HG03575 (cell line): ENCODE data around the gene CFAP126.
A peak's percentile ranks its signal among the peaks of the same experiment; 100 is the strongest.
"Not testable (repeated sequence)": the region's sequence is repeated elsewhere in the genome, so short reads cannot be mapped to it uniquely, and the experiment has no call there.

Source experiments
- ATAC-seq: cut with Tn5 transposase; IDR thresholded peaks from one replicate; pipeline ENCODE4 v1.9.1; 2021; ENCODE audit not compliant: unreplicated experiment, insufficient number of reproducible peaks, low FRiP score; ENCODE audit errors: extremely low read depth

The CFAP126 gene

DNA sequence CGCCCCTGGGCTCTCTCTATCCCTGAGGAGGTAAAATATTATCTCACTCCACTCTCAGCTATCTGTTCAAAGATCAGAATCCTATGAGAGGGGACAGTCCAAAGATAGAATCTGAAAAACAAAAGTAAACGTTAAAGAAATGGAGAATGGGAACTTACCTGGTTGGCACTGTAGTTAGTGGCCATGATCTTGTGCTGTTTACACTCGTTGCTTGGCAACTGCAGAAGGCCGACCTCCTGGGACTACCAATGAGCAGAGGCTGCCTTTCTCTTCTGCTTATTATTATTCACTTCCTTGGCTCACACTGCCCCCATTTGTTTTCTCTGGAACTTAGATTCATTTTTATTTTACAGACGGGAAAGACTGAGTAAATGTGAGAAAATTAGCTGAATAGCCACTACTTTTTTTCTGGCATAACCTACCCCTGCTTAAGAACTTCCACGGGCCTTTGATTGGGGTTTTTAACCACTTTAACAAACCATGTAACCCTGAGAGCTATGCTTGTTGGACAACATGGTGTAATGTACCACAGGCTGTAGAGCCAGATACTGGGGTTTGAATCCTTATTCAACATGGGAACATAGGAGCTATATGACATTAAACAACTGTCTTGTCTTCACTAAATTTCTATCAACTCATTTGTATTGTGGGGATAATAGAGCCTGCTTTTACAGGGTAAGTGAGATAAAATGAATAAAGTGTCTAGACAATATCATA, at the start of gene CFAP126:
TSS of gene CFAP126 (minus strand) at position 193 of the 717 bp plus-strand sequence. CDS start at position 185, 8 bp downstream.
- no peak for ATAC-seq

DNA sequence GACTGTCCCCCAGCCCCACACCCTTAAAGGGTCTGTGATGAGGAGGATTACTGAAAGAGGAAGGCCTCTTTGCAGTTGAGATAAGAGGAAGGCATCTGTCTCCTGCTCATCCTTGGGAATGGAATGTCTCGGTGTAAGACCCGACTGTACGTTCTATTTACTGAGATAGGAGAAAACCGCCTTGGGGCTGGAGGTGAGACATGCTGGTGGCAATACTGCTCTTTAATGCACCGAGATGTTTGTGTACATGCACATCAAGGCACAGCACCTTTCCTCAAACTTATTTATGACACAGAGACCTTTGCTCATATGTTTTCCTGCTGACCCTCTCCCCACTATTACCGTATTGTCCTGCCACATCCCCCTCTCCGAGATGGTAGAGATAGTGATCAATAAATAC, 45.4 kb upstream of the CFAP126 start:
- not testable (repeated sequence) for ATAC-seq

- ATAC-seq = not testable (repeated sequence)
Observed at GRCh38 chr1:161410636-161410970, 42.9 kb upstream of the CFAP126 start.

- ATAC-seq = peak; percentile 71
Observed at GRCh38 chr1:161409848-161410635, 42.4 kb upstream of the CFAP126 start.

DNA sequence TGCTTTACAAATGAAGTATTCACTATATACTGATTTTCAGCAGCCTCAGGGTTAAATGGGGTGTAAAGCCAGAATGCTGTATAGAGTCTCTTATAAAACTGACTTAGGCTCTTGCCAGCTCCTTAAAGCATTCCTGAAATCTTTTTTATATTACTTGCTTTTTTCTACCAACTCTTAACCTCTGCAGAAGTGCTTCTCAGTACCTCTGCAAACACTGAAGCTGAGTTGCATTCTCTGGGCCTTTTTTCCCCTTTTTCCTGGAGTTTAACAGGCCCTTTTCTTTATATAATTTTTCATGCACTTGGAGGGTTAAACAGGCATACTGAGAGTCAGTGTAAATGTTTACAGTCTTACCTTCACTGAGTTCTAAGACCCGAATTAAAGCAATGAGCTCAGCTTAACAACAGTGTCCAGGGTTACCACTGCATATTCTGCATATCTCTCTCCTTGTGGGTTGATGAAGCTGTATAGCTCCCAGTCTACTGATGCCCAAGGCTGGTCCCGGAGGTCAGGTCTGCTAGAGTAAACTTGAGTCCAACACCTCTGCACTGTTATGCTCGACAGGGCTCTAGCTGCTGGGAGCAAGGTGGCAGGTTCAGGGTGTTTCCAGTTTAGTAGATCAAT, 40.9 kb upstream of the CFAP126 start:
- ATAC-seq = no peak

DNA sequence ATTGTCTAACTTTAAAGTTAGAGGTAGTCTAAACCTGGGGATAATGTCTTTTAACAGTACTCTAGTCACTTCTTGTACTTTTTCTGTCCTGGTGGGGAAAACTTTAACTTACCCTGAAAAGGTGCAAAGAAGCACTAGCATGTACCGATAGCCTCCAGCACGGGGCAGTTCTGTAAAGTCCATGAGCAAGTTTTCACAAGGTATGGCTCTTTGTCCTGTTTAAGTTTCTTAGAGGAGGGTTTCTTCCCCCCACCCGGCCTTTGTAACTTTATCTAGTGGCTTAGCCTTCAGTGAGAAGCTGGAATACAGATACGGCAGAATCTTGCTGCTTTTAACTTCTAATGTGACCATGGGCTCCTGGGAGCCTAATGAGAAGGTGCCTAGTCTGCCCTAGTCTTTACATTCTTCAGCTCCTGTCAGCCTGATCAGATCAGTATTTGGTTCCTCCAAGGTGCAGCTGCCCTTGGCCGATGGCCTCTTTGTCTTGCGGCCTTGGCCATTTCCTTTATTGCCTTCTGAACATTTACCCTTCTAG, 39.8 kb upstream of the CFAP126 start:
- no peak for ATAC-seq

DNA sequence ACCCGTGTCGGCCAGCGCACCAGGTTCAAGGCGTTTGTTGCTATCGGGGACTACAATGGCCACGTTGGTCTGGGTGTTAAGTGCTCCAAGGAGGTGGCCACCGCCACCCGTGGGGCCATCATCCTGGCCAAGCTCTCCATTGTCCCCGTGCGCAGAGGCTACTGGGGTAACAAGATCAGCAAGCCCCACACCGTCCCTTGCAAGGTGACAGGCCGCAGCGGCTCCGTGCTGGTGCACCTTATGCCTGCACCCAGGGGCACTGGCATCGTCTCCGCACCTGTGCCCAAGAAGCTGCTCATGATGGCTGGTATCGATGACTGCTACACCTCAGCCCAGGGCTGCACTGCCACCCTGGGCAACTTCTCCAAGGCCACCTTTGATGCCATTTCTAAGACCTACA, 38.9 kb upstream of the CFAP126 start:
- not testable (repeated sequence) for ATAC-seq

- no peak for ATAC-seq
Observed at GRCh38 chr1:161404051-161404597, 36.4 kb upstream of the CFAP126 start.

DNA sequence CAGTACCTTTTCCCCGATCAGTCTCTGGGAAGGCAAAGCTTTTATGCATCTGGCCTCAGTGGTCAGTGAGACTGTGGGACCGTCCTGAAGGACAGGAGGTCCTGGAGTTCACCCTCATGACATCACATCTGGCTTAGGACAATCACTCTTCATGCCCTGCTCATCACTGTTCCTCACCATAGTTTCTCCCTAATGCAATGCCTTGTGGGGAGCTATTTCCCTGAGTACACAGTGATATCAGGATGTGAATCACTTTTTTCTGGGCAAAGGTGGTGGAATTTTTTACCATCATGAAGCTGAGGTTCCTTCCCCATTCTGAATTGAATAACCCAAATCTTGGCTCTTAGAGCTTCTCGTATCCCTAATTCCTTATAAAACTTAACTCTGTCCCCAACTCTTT, 34.8 kb upstream of the CFAP126 start:
- ATAC-seq = no peak

- no peak for ATAC-seq
Observed at GRCh38 chr1:161399257-161399998, 31.8 kb upstream of the CFAP126 start.

GRCh38 chr1:161398900-161399256, 31.2 kb upstream of the CFAP126 start:
- ATAC-seq = no peak

- ATAC-seq = not testable (repeated sequence)
Observed at GRCh38 chr1:161397038-161397437, 29.4 kb upstream of the CFAP126 start.

DNA sequence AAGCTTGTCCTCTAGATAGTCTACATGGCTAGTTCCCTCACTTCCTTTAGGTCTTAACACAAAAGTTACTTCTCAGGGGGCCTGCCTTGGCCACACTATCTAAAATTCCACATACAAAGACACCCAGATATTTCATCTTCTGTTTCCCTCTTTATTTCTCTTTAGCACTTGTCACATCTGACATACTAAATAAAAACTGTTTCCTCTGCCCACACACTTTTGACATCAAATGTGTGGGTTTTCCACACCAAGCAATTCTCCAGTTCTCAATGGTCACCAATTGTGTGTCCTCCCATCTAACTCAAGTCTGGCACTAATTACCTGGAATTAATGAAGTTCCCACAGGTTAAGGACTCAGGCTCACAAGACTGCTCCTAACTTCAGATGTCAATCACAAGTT, 25.5 kb upstream of the CFAP126 start:
- ATAC-seq = no peak

- ATAC-seq = no peak
Observed at GRCh38 chr1:161391611-161392010, 23.9 kb upstream of the CFAP126 start.

- not testable (repeated sequence) for ATAC-seq
Observed at GRCh38 chr1:161391136-161391535, 23.5 kb upstream of the CFAP126 start.

- ATAC-seq = no peak
Observed at GRCh38 chr1:161390559-161390858, 22.8 kb upstream of the CFAP126 start.

DNA sequence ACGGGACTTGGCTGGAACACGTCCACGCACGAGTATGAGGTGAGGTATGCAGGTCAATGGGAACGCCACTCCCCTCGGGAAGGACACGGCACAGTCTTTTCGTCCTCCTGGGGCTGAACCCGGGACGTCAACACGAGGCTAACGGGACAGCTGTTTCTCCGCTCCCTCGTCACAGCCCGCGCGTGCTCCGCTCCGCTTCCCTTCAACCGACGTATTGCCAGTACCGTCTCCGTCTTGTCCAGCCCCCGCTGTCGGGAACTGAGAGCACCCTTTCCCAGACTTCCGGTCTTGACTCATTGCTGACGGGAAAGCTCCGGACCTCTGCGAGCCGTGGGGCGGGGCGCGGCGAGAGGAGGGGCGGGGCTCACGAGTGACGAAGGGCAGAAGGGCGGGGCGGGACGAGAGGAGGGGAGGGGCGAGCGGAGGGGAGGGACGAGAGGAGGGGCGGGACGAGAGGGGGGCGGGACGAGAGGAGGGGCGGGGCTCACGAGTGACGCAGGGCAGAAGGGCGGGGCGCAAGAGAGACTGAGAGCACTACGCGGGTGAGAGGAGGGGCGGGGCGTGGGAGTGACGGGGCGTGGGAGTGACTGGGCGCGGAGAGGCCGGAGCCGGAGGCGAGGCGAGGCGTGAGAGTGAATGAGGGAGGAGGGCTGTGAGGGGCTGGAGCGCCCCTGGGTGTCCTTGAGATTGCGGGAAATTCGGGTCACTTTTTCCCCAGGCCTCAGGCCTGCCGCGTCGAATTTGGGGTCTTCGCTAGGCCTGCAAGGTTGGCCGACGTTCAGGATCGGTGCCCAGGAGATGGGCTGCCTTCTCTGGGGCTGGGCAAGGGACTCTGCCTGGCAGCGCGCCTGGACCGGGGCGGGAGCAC, 22.2 kb upstream of the CFAP126 start:
- no peak for ATAC-seq

DNA sequence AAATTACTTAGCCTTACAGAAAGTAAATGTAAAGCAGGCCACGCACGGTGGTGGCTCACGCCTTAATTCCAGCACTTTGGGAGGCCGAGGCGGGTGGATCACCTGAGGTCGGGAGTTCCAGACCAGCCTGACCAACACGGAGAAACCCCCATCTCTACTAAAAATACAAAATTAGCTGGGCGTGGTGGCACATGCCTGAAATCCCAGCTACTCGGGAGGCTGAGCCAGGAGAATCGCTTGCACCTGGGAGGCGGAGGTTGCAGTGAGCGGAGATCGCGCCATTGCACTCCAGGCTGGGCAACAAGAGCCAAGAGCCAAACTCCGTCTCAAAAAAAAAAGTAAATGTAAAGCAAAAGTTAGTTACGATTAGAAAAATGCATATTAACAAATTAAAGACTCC, 21.5 kb upstream of the CFAP126 start:
- not testable (repeated sequence) for ATAC-seq
